ENCODE results near the gene ANKRD65.
"Not testable (repeated sequence)": the region's sequence is repeated elsewhere in the genome, so short reads cannot be mapped to it uniquely, and the experiment has no call there.

GRCh38 chr1:1417396-1417795, 3.7 kb downstream of the ANKRD65 start:
- TF ChIP-seq CTCF, EP300 (IDR thresholded peaks at IDR 0.05): not testable (repeated sequence)
